IMR-90 (cell line): Measurements from ENCODE around the gene HAUS5. TPM values are rescaled to one million over a fixed set of nuclear protein-coding genes. Genes with fewer than 3 reads are reported as not detected.

Experiments used
- ATAC-seq: fragments of 200-7000 bp; cut with Tn5 transposase; 2 replicates; pipeline ENCODE4 v1.9.1; 2020; ENCODE audit warnings: low read depth, mild to moderate bottlenecking, moderate library complexity
- BruUV-seq: library from RNA; stranded (reverse); fragments of 400-500 nt; replicated peaks from 2 replicates; lab custom pipeline; 2021; lab: Mats Ljungman, UMichigan
- CTCF ChIA-PET: fragments of 300-600 bp; formaldehyde crosslinking; extraction: SDS; loops from one replicate; lab custom pipeline; 2021; ENCODE audit warnings: antibody characterized with exemption; lab: Yijun Ruan, JAX
- POLR2A ChIA-PET: fragments of 300-600 bp; sonication (Branson Sonifier 250); formaldehyde crosslinking; loops from one replicate; lab custom pipeline; 2022; ENCODE audit warnings: antibody characterized with exemption; ENCODE audit not compliant: unreplicated experiment; lab: Charles Lee
- DNase-seq: peaks from one replicate; pipeline ENCODE4 v3.0.0; 2013
- H2AFZ ChIP-seq: replicated peaks from 2 replicates; pipeline ENCODE3; 2013; ENCODE audit warnings: low read length, mild to moderate bottlenecking; ENCODE audit not compliant: poor library complexity
- H2AK5ac ChIP-seq: 2 replicates; pipeline ENCODE4 v1.6.1; 2013; ENCODE audit warnings: low read depth, low read length, inconsistent platforms
- H2AK9ac ChIP-seq: replicated peaks from 2 replicates; pipeline ENCODE3; 2013; ENCODE audit warnings: mild to moderate bottlenecking, low read depth, low read length, moderate library complexity; ENCODE audit not compliant: poor library complexity
- H2BK120ac ChIP-seq: 2 replicates; pipeline ENCODE4 v1.6.1; 2013; ENCODE audit warnings: low read depth, low read length, inconsistent platforms
- H2BK15ac ChIP-seq: 3 replicates; pipeline ENCODE4 v1.6.1; 2013; ENCODE audit warnings: low read depth, low read length, inconsistent platforms
- H2BK20ac ChIP-seq: 2 replicates; pipeline ENCODE4 v1.6.1; 2013; ENCODE audit warnings: low read depth, mild to moderate bottlenecking, inconsistent platforms, low read length, moderate library complexity
- H2BK5ac ChIP-seq: 2 replicates; pipeline ENCODE4 v1.6.1; 2013; ENCODE audit warnings: mild to moderate bottlenecking, low read depth, low read length, inconsistent platforms; ENCODE audit not compliant: poor library complexity, severe bottlenecking
- H3K14ac ChIP-seq: replicated peaks from 2 replicates; pipeline ENCODE4 v1.6.1; 2013; ENCODE audit warnings: low read depth, low read length, inconsistent platforms
- H3K18ac ChIP-seq: 2 replicates; pipeline ENCODE4 v1.6.1; 2013; ENCODE audit warnings: low read depth, low read length, control low read depth
- H3K23ac ChIP-seq: 2 replicates; pipeline ENCODE4 v1.6.1; 2013; ENCODE audit warnings: low read depth, low read length, inconsistent platforms
- H3K27ac ChIP-seq: 2 replicates; pipeline ENCODE4 v1.5.1; 2013; ENCODE audit warnings: mild to moderate bottlenecking, control low read depth, low read length; ENCODE audit not compliant: insufficient read depth
- H3K27me3 ChIP-seq: 2 replicates; pipeline ENCODE4 v1.6.1; 2013; ENCODE audit warnings: low read length; ENCODE audit not compliant: control insufficient read depth, insufficient read depth
- H3K36me3 ChIP-seq: 2 replicates; pipeline ENCODE4 v1.6.1; 2013; ENCODE audit warnings: low read length, mixed read lengths; ENCODE audit not compliant: control insufficient read depth, insufficient read depth
- H3K4ac ChIP-seq: 2 replicates; pipeline ENCODE4 v1.6.1; 2013; ENCODE audit warnings: low read depth, low read length, inconsistent platforms
- H3K4me1 ChIP-seq: 2 replicates; pipeline ENCODE4 v1.6.1; 2013; ENCODE audit warnings: low read length, mixed read lengths; ENCODE audit not compliant: control insufficient read depth, insufficient read depth
- H3K4me2 ChIP-seq: 2 replicates; pipeline ENCODE4 v1.6.1; 2013; ENCODE audit warnings: low read depth, mild to moderate bottlenecking, control low read depth, low read length, moderate library complexity
- H3K4me3 ChIP-seq: 2 replicates; pipeline ENCODE4 v1.5.1; 2013; ENCODE audit warnings: low read depth, mild to moderate bottlenecking, control low read depth, low read length, moderate library complexity; ENCODE audit not compliant: insufficient read depth
- H3K56ac ChIP-seq: 2 replicates; pipeline ENCODE4 v1.6.1; 2013; ENCODE audit warnings: low read length, inconsistent platforms; ENCODE audit not compliant: insufficient read depth; ENCODE audit errors: extremely low read depth
- H3K79me1 ChIP-seq, 2 experiments: 2 replicates each; pipeline ENCODE4 v1.6.1; 2013; ENCODE audit warnings: low read length in 2 of 2, inconsistent platforms in 1 of 2, low read depth in 1 of 2
- H3K9ac ChIP-seq: 2 replicates; pipeline ENCODE4 v1.6.1; 2013; ENCODE audit warnings: low read depth, low read length, control low read depth
- H3K9me1 ChIP-seq: 2 replicates; pipeline ENCODE4 v1.6.1; 2013; ENCODE audit warnings: low read length, inconsistent platforms; ENCODE audit not compliant: insufficient read depth
- H3K9me3 ChIP-seq: 2 replicates; pipeline ENCODE4 v1.6.1; 2013; ENCODE audit warnings: low read length; ENCODE audit not compliant: control insufficient read depth, insufficient read depth
- H4K20me1 ChIP-seq: 2 replicates; pipeline ENCODE4 v1.6.1; 2013; ENCODE audit warnings: low read length, inconsistent platforms; ENCODE audit not compliant: insufficient read depth
- H4K5ac ChIP-seq: 2 replicates; pipeline ENCODE4 v1.6.1; 2013; ENCODE audit warnings: mild to moderate bottlenecking, low read depth, low read length, control low read depth
- H4K8ac ChIP-seq, 2 experiments: 2 replicates each; pipeline ENCODE4 v1.6.1; 2013; ENCODE audit warnings: low read depth in 2 of 2, low read length in 2 of 2, control low read depth in 1 of 2, inconsistent platforms in 1 of 2
- H4K91ac ChIP-seq: 2 replicates; pipeline ENCODE4 v1.6.1; 2013; ENCODE audit warnings: low read depth, low read length, inconsistent platforms; ENCODE audit not compliant: insufficient read depth
- BHLHE40 ChIP-seq: fragments of 150-350 bp; IDR thresholded peaks from 2 replicates; pipeline ENCODE4 v1.6.1; 2016; ENCODE audit warnings: mild to moderate bottlenecking, low read depth, low read length
- CEBPB ChIP-seq: IDR thresholded peaks from 2 replicates; pipeline ENCODE4 v1.6.1; 2012; ENCODE audit warnings: low read depth, low read length, improper control_type of control experiment
- CHD1 ChIP-seq: IDR thresholded peaks from 2 replicates; pipeline ENCODE4 v1.6.1; 2012; ENCODE audit warnings: low read depth, low read length, improper control_type of control experiment
- CTCF ChIP-seq: conservative IDR thresholded peaks from 2 replicates; pipeline ENCODE4 v1.5.1; 2012; ENCODE audit warnings: mild to moderate bottlenecking, low read depth, low read length, improper control_type of control experiment
- ELK1 ChIP-seq: fragments of 150-350 bp; IDR thresholded peaks from 2 replicates; pipeline ENCODE4 v1.6.1; 2016; ENCODE audit warnings: low read depth, mild to moderate bottlenecking, low read length, moderate library complexity, borderline replicate concordance
- FOS ChIP-seq: fragments of 150-350 bp; IDR thresholded peaks from 2 replicates; pipeline ENCODE4 v1.6.1; 2016; ENCODE audit warnings: low read depth, low read length
- MAFK ChIP-seq: IDR thresholded peaks from 2 replicates; pipeline ENCODE4 v1.6.1; 2012; ENCODE audit warnings: low read depth, low read length, improper control_type of control experiment
- MAZ ChIP-seq: IDR thresholded peaks from 2 replicates; pipeline ENCODE4 v1.6.1; 2012; ENCODE audit warnings: low read depth, mild to moderate bottlenecking, low read length, improper control_type of control experiment, moderate library complexity, borderline replicate concordance
- NFE2L2 ChIP-seq: fragments of 150-350 bp; IDR thresholded peaks from 2 replicates; pipeline ENCODE4 v1.6.1; 2016; ENCODE audit warnings: low read depth, mild to moderate bottlenecking, low read length
- POLR2A ChIP-seq: IDR thresholded peaks from 2 replicates; pipeline ENCODE4 v1.6.1; 2012; ENCODE audit warnings: mild to moderate bottlenecking, low read depth, low read length
- RAD21 ChIP-seq: IDR thresholded peaks from 2 replicates; pipeline ENCODE4 v1.6.1; 2012; ENCODE audit warnings: low read length, improper control_type of control experiment
- RFX5 ChIP-seq: IDR thresholded peaks from 2 replicates; pipeline ENCODE4 v1.8.0; 2012; ENCODE audit warnings: low read depth, mild to moderate bottlenecking, low read length, moderate library complexity
- SMC3 ChIP-seq: fragments of 150-350 bp; IDR thresholded peaks from 2 replicates; pipeline ENCODE4 v1.6.1; 2016; ENCODE audit warnings: low read depth, mild to moderate bottlenecking, antibody characterized with exemption, low read length, moderate library complexity
- USF2 ChIP-seq: fragments of 150-350 bp; IDR thresholded peaks from 2 replicates; pipeline ENCODE4 v1.6.1; 2017; ENCODE audit warnings: mild to moderate bottlenecking, antibody characterized with exemption, low read length, low read depth
- WGBS, 2 experiments: methylation state at CpG; one replicate each; pipeline versions ENCODE4 v1.1.5 to v1.1.7; 2013; ENCODE audit warnings: missing lambda C conversion rate in 2 of 2; ENCODE audit not compliant: insufficient read length in 1 of 2; ENCODE audit errors: extremely low coverage in 2 of 2; 5-methylcytosine and 5-hydroxymethylcytosine counted together
- dilution Hi-C: fragments of 300-500 bp; cut with HindIII; formaldehyde crosslinking; loops from one replicate; pipeline ENCODE4 v1.14.3; 2018; ENCODE audit warnings: low sequenced_read_pairs; ENCODE audit not compliant: unreplicated experiment
- in situ Hi-C: fragments of 300-500 bp; cut with MboI; formaldehyde crosslinking; loops from 3 replicates; pipeline ENCODE4 v1.14.3; 2019; ENCODE audit warnings: low sequenced_read_pairs, inconsistent platforms, mixed read lengths
- intact Hi-C: fragments of 100-400 bp; cut with micrococcal nuclease; formaldehyde crosslinking; loops from 2 replicates; pipeline ENCODE4 v1.10.0; 2022
- polyA plus RNA-seq, 3 experiments: library from polyadenylated mRNA; depleted of rRNA; stranded (reverse); fragments of >200 nt; gene quantifications; 2 replicates each; pipeline ENCODE4 v1.2.3, GENCODE V29; 2012; ENCODE audit warnings: low replicate concordance in 1 of 3
- total RNA-seq: library from RNA; depleted of rRNA; stranded (reverse); fragments of >200 nt; gene quantifications from 2 replicates; pipeline ENCODE4 v1.2.3, GENCODE V29; 2012

The HAUS5 gene
- total and polyA plus RNA-seq, 2 of the 4 experiments (the other 2 are of a cell fraction) = 3.4 to 6.2 TPM

- Histone ChIP-seq H4K91ac (no peak overlapping the region), H3K36me3 (peaks cover 3% of the 10 kb centered on the region; the same call in 1 of the 2 replicates), H2AK5ac (no peak overlapping the region), H3K79me1 (peaks cover 0 to 11% of the 10 kb centered on the region in 2 experiments; a peak in 1 of 4 replicates), H3K4me3 (no peak overlapping the region), H3K9me3 (no peaks in the 10 kb centered on the region; the same call in 1 of the 2 replicates), H3K27me3 (no peaks in the 10 kb centered on the region), H2BK5ac (no peak overlapping the region), H4K5ac (no peak overlapping the region), H3K9ac (no peak overlapping the region), H2BK20ac (no peak overlapping the region), H2AK9ac (no peak overlapping the region), H3K4me2 (no peak overlapping the region), H3K4me1 (no peaks in the 10 kb centered on the region), H3K27ac (no peak overlapping the region), H4K8ac (no peak overlapping the region; a peak in 1 of 4 replicates), H3K23ac (no peak overlapping the region), H3K9me1 (peaks cover 7% of the 10 kb centered on the region; the same call in 1 of the 2 replicates), H2BK15ac (no peak overlapping the region), H2AFZ (no peak overlapping the region), H3K4ac (no peak overlapping the region), H4K20me1 (no peaks in the 10 kb centered on the region), H2BK120ac (no peak overlapping the region), H3K14ac (no peak overlapping the region), H3K56ac (no peak overlapping the region), H3K18ac (no peak overlapping the region)
- dilution Hi-C loops (no loop called here), intact Hi-C loops (no loop called here), in situ Hi-C loops (no loop called here)
- no peak for ATAC-seq
- POLR2A ChIA-PET = no interaction called here
- no peak for DNase-seq
- TF ChIP-seq CTCF (no peak), USF2 (no peak), CHD1 (no peak), SMC3 (no peak), MAFK (no peak), NFE2L2 (no peak), CEBPB (no peak), BHLHE40 (no peak), RAD21 (no peak), MAZ (no peak), RFX5 (no peak), FOS (no peak), POLR2A (no peak), ELK1 (no peak)
- CTCF ChIA-PET = interaction anchor here (0.8 kb wide), 1 partner anchor 21 kb away, joined by 3 read pairs; no protein-coding TSS in a partner anchor
- WGBS, 2 experiments = no CpG with 5 or more reads among the region's 1 CpG
- no TSS peak for BruUV-seq
These were observed 1.0 kb downstream of the HAUS5 start for GRCh38 chr19:35613574-35613973.
